HEK293 (cell line): ENCODE results near the gene COP1.

Source experiments
- GLIS2 ChIP-seq: fragments of 450-650 bp; formaldehyde crosslinking; IDR thresholded peaks from 2 replicates; pipeline ENCODE4 v1.5.1; 2016; ENCODE audit warnings: missing biosample characterization, missing genetic modification characterization
- HOXC10 ChIP-seq: sonication (generic); formaldehyde crosslinking; IDR thresholded peaks from 2 replicates; pipeline ENCODE4 v1.8.1; 2023; ENCODE audit warnings: mild to moderate bottlenecking, missing genetic modification reagents
- KLF10 ChIP-seq: fragments of 450-650 bp; IDR thresholded peaks from 2 replicates; pipeline ENCODE4 v1.5.1; 2018; ENCODE audit warnings: missing biosample characterization, mild to moderate bottlenecking, missing genetic modification characterization
- MYNN ChIP-seq: fragments of 450-650 bp; formaldehyde crosslinking; IDR thresholded peaks from 2 replicates; pipeline ENCODE4 v1.5.1; 2016; ENCODE audit warnings: missing biosample characterization, missing genetic modification characterization, borderline replicate concordance
- WT1 ChIP-seq: fragments of 450-650 bp; formaldehyde crosslinking; IDR thresholded peaks from 2 replicates; pipeline ENCODE4 v1.5.1; 2016; ENCODE audit warnings: missing biosample characterization, missing genetic modification characterization
- YY1 ChIP-seq: fragments of 450-650 bp; formaldehyde crosslinking; IDR thresholded peaks from 2 replicates; pipeline ENCODE4 v1.5.1; 2018; ENCODE audit warnings: missing biosample characterization, missing genetic modification characterization
- ZBTB1 ChIP-seq: fragments of 450-650 bp; formaldehyde crosslinking; IDR thresholded peaks from 2 replicates; pipeline ENCODE4 v1.5.1; 2016; ENCODE audit warnings: missing biosample characterization, missing genetic modification characterization
- ZEB2 ChIP-seq: fragments of 450-650 bp; formaldehyde crosslinking; IDR thresholded peaks from 2 replicates; pipeline ENCODE4 v1.5.1; 2016; ENCODE audit warnings: missing biosample characterization, missing genetic modification characterization
- ZFP3 ChIP-seq: fragments of 450-650 bp; formaldehyde crosslinking; IDR thresholded peaks from 2 replicates; pipeline ENCODE4 v1.5.1; 2016; ENCODE audit warnings: low read depth, missing biosample characterization, missing genetic modification characterization
- ZFP41 ChIP-seq: fragments of 450-650 bp; formaldehyde crosslinking; IDR thresholded peaks from 2 replicates; pipeline ENCODE4 v1.5.1; 2016; ENCODE audit warnings: missing biosample characterization, missing genetic modification characterization, borderline replicate concordance
- ZNF138 ChIP-seq: fragments of 450-650 bp; formaldehyde crosslinking; IDR thresholded peaks from 2 replicates; pipeline ENCODE4 v1.5.1; 2016; ENCODE audit warnings: missing biosample characterization, missing genetic modification characterization, borderline replicate concordance
- ZNF19 ChIP-seq: fragments of 450-650 bp; formaldehyde crosslinking; IDR thresholded peaks from 2 replicates; pipeline ENCODE4; 2016; ENCODE audit warnings: missing biosample characterization, missing genetic modification characterization, low read depth
- ZNF350 ChIP-seq: fragments of 450-650 bp; formaldehyde crosslinking; IDR thresholded peaks from 2 replicates; pipeline ENCODE4 v1.5.0; 2017; ENCODE audit warnings: missing biosample characterization, mild to moderate bottlenecking, missing genetic modification characterization
- ZNF366 ChIP-seq: fragments of 450-650 bp; formaldehyde crosslinking; conservative IDR thresholded peaks from 2 replicates; pipeline ENCODE4 v1.5.1; 2016; ENCODE audit warnings: missing biosample characterization, missing genetic modification characterization
- ZNF391 ChIP-seq: fragments of 450-650 bp; formaldehyde crosslinking; IDR thresholded peaks from 2 replicates; pipeline ENCODE4 v1.5.1; 2016; ENCODE audit warnings: low read depth, missing biosample characterization, missing genetic modification characterization, borderline replicate concordance
- ZNF433 ChIP-seq: fragments of 450-650 bp; formaldehyde crosslinking; IDR thresholded peaks from 2 replicates; pipeline ENCODE4 v1.5.1; 2016; ENCODE audit warnings: missing biosample characterization, missing genetic modification characterization, low read depth
- ZNF521 ChIP-seq: fragments of 450-650 bp; formaldehyde crosslinking; IDR thresholded peaks from 2 replicates; pipeline ENCODE4 v1.5.1; 2017; ENCODE audit warnings: missing biosample characterization, mild to moderate bottlenecking, missing genetic modification characterization
- ZNF530 ChIP-seq: fragments of 450-650 bp; formaldehyde crosslinking; IDR thresholded peaks from 2 replicates; pipeline ENCODE4 v1.5.1; 2016; ENCODE audit warnings: low read depth, missing biosample characterization, missing genetic modification characterization
- ZNF555 ChIP-seq: fragments of 450-650 bp; formaldehyde crosslinking; conservative IDR thresholded peaks from 2 replicates; pipeline ENCODE4 v1.5.1; 2017; ENCODE audit warnings: missing biosample characterization, mild to moderate bottlenecking, missing genetic modification characterization, inconsistent platforms
- ZNF596 ChIP-seq: fragments of 450-650 bp; IDR thresholded peaks from 2 replicates; pipeline ENCODE4 v1.5.0; 2018; ENCODE audit warnings: missing biosample characterization, mild to moderate bottlenecking, missing genetic modification characterization, moderate library complexity
- ZNF600 ChIP-seq: fragments of 450-650 bp; formaldehyde crosslinking; IDR thresholded peaks from 2 replicates; pipeline ENCODE4 v1.5.1; 2016; ENCODE audit warnings: missing biosample characterization, missing genetic modification characterization
- ZNF624 ChIP-seq: fragments of 450-650 bp; formaldehyde crosslinking; IDR thresholded peaks from 2 replicates; pipeline ENCODE4 v1.5.1; 2017; ENCODE audit warnings: missing biosample characterization, missing genetic modification characterization
- ZNF747 ChIP-seq: fragments of 450-650 bp; formaldehyde crosslinking; IDR thresholded peaks from 2 replicates; pipeline ENCODE4 v1.5.1; 2016; ENCODE audit warnings: missing biosample characterization, missing genetic modification characterization
- ZNF791 ChIP-seq: fragments of 450-650 bp; formaldehyde crosslinking; IDR thresholded peaks from 2 replicates; pipeline ENCODE4 v1.5.1; 2016; ENCODE audit warnings: missing biosample characterization, missing genetic modification characterization
- TF ChIP-seq, protein P1 (sequence below): fragments of 450-650 bp; formaldehyde crosslinking; IDR thresholded peaks from 2 replicates; pipeline ENCODE4 v1.5.1; 2017; ENCODE audit warnings: missing biosample characterization, missing genetic modification characterization
- TF ChIP-seq, protein P2 (sequence below): fragments of 450-650 bp; formaldehyde crosslinking; IDR thresholded peaks from 2 replicates; pipeline ENCODE4 v1.5.1; 2017; ENCODE audit warnings: missing biosample characterization, missing genetic modification characterization
- TF ChIP-seq, protein P3 (sequence below): fragments of 450-650 bp; formaldehyde crosslinking; IDR thresholded peaks from 2 replicates; pipeline ENCODE4 v1.5.1; 2016; ENCODE audit warnings: missing biosample characterization, missing genetic modification characterization
- TF ChIP-seq, protein P4 (sequence below): fragments of 450-650 bp; formaldehyde crosslinking; IDR thresholded peaks from 2 replicates; pipeline ENCODE4 v1.5.1; 2016; ENCODE audit warnings: missing biosample characterization, missing genetic modification characterization
- TF ChIP-seq, protein P5 (sequence below): sonication (generic); formaldehyde crosslinking; IDR thresholded peaks from 2 replicates; pipeline ENCODE4 v1.8.1; 2022; ENCODE audit warnings: mild to moderate bottlenecking, moderate library complexity, missing genetic modification reagents
- TF ChIP-seq, protein P6 (sequence below): fragments of 450-650 bp; formaldehyde crosslinking; IDR thresholded peaks from 2 replicates; pipeline ENCODE4 v1.5.1; 2016; ENCODE audit warnings: missing biosample characterization, missing genetic modification characterization

COP1 gene

DNA sequence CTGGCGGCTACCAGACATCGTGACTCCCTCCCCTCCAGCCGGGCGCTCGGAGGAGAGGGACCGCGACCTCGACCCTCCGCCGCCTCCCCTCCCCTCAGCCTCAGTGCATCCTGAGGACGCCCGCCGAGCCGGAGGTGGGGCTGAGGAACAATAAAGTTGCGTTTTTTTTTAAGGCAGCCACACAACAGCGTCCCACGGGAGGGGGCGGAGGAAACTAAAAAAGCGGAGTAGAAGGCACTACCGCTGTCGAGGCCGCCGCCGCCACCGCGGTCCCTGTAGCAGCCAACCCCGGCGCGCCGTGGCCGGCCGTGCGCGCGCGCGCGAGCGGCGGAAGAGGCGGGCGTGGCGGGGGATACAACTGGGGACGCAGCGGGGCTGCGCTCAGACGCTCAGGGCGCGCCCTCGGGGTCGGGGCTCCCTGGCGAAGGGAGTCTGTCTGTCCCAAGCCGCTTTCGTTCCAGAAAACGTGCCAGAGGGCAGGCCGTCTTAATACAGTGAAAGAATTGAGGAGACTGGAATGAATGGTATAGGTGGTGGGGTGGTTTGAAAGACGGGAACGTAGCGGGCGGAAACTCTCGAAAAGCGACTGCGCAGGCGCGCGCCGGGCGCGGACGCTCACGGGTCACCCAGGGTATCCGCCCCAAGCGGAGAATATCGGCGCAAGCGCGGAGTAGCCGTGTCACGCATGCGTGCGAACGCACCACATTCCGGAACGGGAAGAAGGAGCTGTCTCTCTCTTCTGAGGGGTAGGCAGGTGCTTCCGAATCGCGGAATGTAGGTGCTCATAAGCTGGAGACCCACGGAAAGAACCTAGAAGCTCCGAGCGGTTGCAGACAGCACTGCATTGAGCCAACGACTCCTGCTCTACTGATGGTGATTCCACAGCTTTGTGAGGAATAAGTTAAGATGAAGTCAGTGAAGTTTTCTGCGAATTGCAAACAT, at the start of gene COP1 (continued):
- TF ChIP-seq ZNF391 (tag by site-specific recombination) (no peak), ZNF19 (tag by site-specific recombination) (no peak), ZNF600 (peak; percentile 99), ZEB2 (tag by site-specific recombination) (peak; percentile 66), GLIS2 (tag by site-specific recombination) (peak; percentile 97), YY1 (no peak), ZNF433 (no peak), ZNF555 (tag by site-specific recombination) (no peak), KLF10 (tag by site-specific recombination) (peak; percentile 38; the same call in 1 of the 2 replicates), ZNF521 (no peak), ZNF624 (tag by site-specific recombination) (no peak), ZNF138 (tag by site-specific recombination) (no peak), ZNF530 (tag by site-specific recombination) (no peak), MYNN (tag by site-specific recombination) (no peak), ZNF747 (tag by site-specific recombination) (no peak), ZNF791 (tag by site-specific recombination) (no peak), ZBTB1 (no peak), ZNF350 (tag by site-specific recombination) (no peak), WT1 (tag by site-specific recombination) (no peak), ZFP41 (no peak), ZFP3 (tag by site-specific recombination) (no peak), HOXC10 (CRISPR knock-in tag) (0 out of 2 replicates have a peak, but pooled peaks have one; percentile 9), ZNF596 (tag by site-specific recombination) (peak; percentile 27; the same call in 1 of the 2 replicates), ZNF366 (peak; percentile 85)
- TF ChIP-seq, protein P1, sequence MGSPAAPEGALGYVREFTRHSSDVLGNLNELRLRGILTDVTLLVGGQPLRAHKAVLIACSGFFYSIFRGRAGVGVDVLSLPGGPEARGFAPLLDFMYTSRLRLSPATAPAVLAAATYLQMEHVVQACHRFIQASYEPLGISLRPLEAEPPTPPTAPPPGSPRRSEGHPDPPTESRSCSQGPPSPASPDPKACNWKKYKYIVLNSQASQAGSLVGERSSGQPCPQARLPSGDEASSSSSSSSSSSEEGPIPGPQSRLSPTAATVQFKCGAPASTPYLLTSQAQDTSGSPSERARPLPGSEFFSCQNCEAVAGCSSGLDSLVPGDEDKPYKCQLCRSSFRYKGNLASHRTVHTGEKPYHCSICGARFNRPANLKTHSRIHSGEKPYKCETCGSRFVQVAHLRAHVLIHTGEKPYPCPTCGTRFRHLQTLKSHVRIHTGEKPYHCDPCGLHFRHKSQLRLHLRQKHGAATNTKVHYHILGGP (tag by site-specific recombination) = no peak
- TF ChIP-seq, protein P2, sequence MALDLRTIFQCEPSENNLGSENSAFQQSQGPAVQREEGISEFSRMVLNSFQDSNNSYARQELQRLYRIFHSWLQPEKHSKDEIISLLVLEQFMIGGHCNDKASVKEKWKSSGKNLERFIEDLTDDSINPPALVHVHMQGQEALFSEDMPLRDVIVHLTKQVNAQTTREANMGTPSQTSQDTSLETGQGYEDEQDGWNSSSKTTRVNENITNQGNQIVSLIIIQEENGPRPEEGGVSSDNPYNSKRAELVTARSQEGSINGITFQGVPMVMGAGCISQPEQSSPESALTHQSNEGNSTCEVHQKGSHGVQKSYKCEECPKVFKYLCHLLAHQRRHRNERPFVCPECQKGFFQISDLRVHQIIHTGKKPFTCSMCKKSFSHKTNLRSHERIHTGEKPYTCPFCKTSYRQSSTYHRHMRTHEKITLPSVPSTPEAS (tag by site-specific recombination) = no peak
- TF ChIP-seq, protein P3, sequence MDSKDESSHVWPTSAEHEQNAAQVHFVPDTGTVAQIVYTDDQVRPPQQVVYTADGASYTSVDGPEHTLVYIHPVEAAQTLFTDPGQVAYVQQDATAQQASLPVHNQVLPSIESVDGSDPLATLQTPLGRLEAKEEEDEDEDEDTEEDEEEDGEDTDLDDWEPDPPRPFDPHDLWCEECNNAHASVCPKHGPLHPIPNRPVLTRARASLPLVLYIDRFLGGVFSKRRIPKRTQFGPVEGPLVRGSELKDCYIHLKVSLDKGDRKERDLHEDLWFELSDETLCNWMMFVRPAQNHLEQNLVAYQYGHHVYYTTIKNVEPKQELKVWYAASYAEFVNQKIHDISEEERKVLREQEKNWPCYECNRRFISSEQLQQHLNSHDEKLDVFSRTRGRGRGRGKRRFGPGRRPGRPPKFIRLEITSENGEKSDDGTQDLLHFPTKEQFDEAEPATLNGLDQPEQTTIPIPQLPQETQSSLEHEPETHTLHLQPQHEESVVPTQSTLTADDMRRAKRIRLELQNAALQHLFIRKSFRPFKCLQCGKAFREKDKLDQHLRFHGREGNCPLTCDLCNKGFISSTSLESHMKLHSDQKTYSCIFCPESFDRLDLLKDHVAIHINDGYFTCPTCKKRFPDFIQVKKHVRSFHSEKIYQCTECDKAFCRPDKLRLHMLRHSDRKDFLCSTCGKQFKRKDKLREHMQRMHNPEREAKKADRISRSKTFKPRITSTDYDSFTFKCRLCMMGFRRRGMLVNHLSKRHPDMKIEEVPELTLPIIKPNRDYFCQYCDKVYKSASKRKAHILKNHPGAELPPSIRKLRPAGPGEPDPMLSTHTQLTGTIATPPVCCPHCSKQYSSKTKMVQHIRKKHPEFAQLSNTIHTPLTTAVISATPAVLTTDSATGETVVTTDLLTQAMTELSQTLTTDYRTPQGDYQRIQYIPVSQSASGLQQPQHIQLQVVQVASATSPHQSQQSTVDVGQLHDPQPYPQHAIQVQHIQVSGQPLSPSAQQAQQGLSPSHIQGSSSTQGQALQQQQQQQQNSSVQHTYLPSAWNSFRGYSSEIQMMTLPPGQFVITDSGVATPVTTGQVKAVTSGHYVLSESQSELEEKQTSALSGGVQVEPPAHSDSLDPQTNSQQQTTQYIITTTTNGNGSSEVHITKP (tag by site-specific recombination) = peak; percentile 43; the same call in 1 of the 2 replicates
- TF ChIP-seq, protein P4, sequence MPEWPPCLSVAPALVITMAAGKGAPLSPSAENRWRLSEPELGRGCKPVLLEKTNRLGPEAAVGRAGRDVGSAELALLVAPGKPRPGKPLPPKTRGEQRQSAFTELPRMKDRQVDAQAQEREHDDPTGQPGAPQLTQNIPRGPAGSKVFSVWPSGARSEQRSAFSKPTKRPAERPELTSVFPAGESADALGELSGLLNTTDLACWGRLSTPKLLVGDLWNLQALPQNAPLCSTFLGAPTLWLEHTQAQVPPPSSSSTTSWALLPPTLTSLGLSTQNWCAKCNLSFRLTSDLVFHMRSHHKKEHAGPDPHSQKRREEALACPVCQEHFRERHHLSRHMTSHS (tag by site-specific recombination) = no peak
- TF ChIP-seq, protein P5, sequence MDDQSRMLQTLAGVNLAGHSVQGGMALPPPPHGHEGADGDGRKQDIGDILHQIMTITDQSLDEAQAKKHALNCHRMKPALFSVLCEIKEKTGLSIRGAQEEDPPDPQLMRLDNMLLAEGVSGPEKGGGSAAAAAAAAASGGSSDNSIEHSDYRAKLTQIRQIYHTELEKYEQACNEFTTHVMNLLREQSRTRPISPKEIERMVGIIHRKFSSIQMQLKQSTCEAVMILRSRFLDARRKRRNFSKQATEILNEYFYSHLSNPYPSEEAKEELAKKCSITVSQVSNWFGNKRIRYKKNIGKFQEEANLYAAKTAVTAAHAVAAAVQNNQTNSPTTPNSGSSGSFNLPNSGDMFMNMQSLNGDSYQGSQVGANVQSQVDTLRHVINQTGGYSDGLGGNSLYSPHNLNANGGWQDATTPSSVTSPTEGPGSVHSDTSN = no peak; the same call in 1 of the 2 replicates
- TF ChIP-seq, protein P6, sequence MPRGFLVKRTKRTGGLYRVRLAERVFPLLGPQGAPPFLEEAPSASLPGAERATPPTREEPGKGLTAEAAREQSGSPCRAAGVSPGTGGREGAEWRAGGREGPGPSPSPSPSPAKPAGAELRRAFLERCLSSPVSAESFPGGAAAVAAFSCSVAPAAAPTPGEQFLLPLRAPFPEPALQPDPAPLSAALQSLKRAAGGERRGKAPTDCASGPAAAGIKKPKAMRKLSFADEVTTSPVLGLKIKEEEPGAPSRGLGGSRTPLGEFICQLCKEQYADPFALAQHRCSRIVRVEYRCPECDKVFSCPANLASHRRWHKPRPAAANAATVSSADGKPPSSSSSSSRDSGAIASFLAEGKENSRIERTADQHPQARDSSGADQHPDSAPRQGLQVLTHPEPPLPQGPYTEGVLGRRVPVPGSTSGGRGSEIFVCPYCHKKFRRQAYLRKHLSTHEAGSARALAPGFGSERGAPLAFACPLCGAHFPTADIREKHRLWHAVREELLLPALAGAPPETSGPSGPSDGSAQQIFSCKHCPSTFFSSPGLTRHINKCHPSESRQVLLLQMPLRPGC = no peak
